Dendritic cell treated with granulocyte-macrophage colony-stimulating factor and Interleukin-4, amounts not matched to agents 40 ng/mL and 50 ng/mL, for 4 days (primary cell): ENCODE data around the gene TIMM10B.
"Not testable (repeated sequence)": the region's sequence is repeated elsewhere in the genome, so short reads cannot be mapped to it uniquely, and the experiment has no call there.

ENCODE experiments used
- H3K27ac Mint-ChIP-seq: one replicate; pipeline ENCODE4 v1.8.0; 2022; ENCODE audit warnings: mild to moderate bottlenecking, mixed read lengths
- H3K27me3 Mint-ChIP-seq: one replicate; pipeline ENCODE4 v1.8.0; 2022; ENCODE audit warnings: mild to moderate bottlenecking, mixed read lengths
- H3K36me3 Mint-ChIP-seq: one replicate; pipeline ENCODE4 v1.8.0; 2022; ENCODE audit warnings: low read depth, mixed read lengths
- H3K4me1 Mint-ChIP-seq: one replicate; pipeline ENCODE4 v1.8.0; 2022; ENCODE audit warnings: low read depth, mixed read lengths
- H3K4me3 Mint-ChIP-seq: one replicate; pipeline ENCODE4 v1.8.0; 2022; ENCODE audit warnings: mild to moderate bottlenecking, moderate library complexity, mixed read lengths
- H3K9me3 Mint-ChIP-seq: one replicate; pipeline ENCODE4 v1.8.0; 2022; ENCODE audit warnings: mixed read lengths
- intact Hi-C: fragments of 100-400 bp; cut with micrococcal nuclease; formaldehyde crosslinking; loops from one replicate; pipeline ENCODE4 v1.15.0; 2022

TIMM10B gene

DNA sequence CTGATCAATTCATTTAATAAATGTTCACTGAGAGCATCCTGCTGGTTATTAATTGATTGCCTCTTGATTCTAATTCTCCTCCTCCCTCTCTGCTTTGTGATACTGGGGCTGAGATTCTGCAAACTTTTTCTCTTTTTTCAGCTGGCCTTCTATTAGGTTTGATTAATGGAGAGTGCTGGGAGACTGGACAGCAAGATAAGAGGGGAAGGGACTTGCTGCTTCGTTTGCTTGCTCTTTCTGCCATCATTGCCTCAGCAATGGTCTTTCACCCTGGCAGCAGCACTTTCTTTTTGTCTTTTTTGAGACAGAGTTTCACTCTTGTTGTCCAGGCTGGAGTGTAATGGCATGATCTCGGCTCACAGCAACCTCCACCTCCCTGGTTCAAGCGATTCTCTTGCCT is 22.9 kb downstream of the TIMM10B start:
- intact Hi-C loops, result loop anchor here (2.0 kb wide), 1 partner anchor 61 kb away; no protein-coding TSS in a partner anchor
- H3K36me3 Mint-ChIP-seq, result peaks cover 66% of the 10 kb centered on the region
- no peaks in the 10 kb centered on the region for H3K27me3 Mint-ChIP-seq
- H3K9me3 Mint-ChIP-seq, result no peaks in the 10 kb centered on the region
- no peaks in the 10 kb centered on the region for H3K4me1 Mint-ChIP-seq
- no peak overlapping the region for H3K27ac Mint-ChIP-seq
- H3K4me3 Mint-ChIP-seq, result no peak overlapping the region

DNA sequence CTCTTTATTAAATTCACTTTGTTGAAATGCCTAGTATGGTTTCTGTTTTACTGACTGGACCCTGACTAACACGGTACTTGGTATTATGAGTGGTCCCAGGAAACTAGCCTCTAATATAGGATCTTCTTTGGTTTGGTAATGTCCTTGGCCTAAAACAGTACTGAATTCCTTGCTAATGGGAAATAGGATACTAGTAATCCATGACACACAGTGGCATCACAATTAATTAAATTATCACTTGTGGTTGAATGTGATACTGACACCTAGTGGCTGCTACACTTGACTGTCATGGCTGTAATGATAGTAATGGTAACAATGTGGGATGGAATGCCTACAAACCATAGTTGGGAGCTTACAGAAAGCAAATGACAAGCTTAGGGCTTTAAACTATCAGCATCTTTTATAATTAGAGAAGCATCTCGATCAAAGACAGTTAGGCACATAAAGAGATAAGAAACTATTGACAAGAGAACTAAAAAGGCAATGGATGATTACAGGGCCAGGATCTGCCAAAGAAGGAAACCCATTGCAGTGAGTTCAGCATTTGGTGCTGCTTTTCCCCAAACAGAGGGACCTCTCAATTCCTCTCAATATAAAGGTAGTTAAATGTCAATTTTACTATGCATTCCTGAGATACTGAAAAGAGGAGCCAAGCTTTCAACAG is 24.4 kb downstream of the TIMM10B start:
- Mint-ChIP-seq H3K9me3 (no peaks in the 10 kb centered on the region), H3K27ac (no peak overlapping the region), H3K4me3 (no peak overlapping the region), H3K36me3 (peaks cover 61% of the 10 kb centered on the region), H3K27me3 (no peaks in the 10 kb centered on the region), H3K4me1 (no peaks in the 10 kb centered on the region)
- intact Hi-C loops, result loop anchor here (1.0 to 2.0 kb wide), 2 partner anchors 63 to 126 kb away; no protein-coding TSS in a partner anchor

DNA sequence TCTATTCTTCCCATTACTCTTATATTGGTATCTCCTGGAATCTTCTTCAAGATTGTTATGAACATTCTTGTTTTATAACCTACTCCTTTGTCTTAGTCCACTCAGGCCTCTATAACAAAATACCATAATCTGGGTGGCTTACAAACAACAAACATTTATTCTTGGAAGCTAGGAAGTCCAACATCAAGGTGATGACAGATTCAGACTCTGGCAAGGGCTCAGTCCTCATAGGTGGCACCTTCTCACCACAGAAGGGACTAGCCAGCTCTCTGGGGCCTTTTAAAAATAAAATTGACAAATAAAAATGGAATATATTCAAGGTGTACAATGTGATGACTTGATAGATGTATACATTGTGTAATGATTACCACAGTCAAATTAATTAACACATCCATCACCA is 35.6 kb downstream of the TIMM10B start:
- H3K4me1 Mint-ChIP-seq, result no peaks in the 10 kb centered on the region
- intact Hi-C loops, result no loop called here
- no peaks in the 10 kb centered on the region for H3K9me3 Mint-ChIP-seq
- H3K27me3 Mint-ChIP-seq, result no peaks in the 10 kb centered on the region
- H3K36me3 Mint-ChIP-seq, result peaks cover 91% of the 10 kb centered on the region
- H3K4me3 Mint-ChIP-seq, result no peak overlapping the region
- H3K27ac Mint-ChIP-seq, result no peak overlapping the region

DNA sequence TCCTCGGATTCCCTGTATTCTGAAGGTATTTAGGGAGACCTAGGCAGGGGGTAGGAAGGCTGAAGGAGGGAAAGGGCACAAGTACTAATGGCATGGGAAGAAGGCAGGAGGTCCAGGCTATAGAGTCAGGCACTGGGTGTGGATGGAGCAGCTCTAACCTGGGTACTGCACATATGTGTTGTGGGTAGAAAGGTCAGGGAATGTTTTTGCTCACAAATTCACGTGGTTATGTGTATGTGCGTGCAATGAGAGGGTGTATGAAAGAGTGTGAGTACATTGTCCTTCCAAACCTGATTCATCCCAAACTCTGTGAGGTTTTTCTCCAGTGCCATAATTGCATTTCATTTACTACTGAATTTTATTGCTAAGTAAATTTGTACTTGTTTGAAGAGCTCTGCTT is 39.0 kb downstream of the TIMM10B start:
- intact Hi-C loops, result no loop called here
- Mint-ChIP-seq H3K4me3 (no peak overlapping the region), H3K36me3 (peaks cover 72% of the 10 kb centered on the region)

DNA sequence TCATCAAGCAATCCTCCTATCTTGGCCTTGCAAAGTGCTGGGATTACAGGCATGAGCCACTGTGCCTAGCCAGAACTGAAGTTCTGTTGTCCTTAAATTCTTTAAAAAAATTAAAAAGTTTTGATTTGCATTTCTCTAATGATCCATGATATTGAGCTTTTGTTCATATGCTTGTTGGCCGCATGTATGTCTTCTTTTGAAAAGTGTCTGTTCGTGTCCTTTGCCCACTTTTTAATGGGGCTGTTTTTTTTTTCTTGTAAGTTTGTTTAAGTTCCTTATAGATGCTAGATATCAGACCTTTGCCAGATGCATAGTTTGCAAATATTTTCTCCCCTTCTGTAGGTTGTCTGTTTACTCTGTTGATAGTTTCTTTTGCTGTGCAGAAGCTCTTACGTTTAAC is 40.6 kb downstream of the TIMM10B start:
- H3K36me3 Mint-ChIP-seq, result peaks cover 60% of the 10 kb centered on the region
- intact Hi-C loops, H3K27ac Mint-ChIP-seq, H3K4me3 Mint-ChIP-seq, H3K9me3 Mint-ChIP-seq, H3K4me1 Mint-ChIP-seq, H3K27me3 Mint-ChIP-seq: not testable (repeated sequence)

More for the DNA sequence above, 39.0 kb downstream of the TIMM10B start:
- H3K27me3 Mint-ChIP-seq, result no peaks in the 10 kb centered on the region
- H3K27ac Mint-ChIP-seq, result no peak overlapping the region
- H3K4me1 Mint-ChIP-seq, result no peaks in the 10 kb centered on the region
- no peaks in the 10 kb centered on the region for H3K9me3 Mint-ChIP-seq

DNA sequence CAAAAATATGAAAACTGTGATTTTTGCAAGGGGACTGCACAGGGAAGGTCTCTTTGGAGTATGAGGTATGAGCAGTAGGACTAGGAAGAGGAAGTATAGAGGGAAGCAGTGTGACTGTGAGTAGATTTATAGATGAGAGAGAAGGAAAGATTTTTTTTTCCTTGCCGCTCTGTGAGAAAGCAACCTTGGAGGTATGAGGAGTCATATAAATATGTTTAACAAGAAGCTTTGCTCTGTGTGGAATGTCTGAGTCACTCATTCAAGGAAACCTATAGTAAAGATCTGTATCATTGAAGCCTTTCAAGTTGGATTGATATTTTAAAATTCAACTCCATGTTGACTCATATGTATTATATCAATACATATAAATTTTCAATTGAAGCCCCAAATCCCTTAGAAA is 42.0 kb downstream of the TIMM10B start:
- H3K4me3 Mint-ChIP-seq, result no peak overlapping the region
- H3K27me3 Mint-ChIP-seq, result no peaks in the 10 kb centered on the region
- no peak overlapping the region for H3K27ac Mint-ChIP-seq
- H3K9me3 Mint-ChIP-seq, result no peaks in the 10 kb centered on the region
- no peaks in the 10 kb centered on the region for H3K4me1 Mint-ChIP-seq
- H3K36me3 Mint-ChIP-seq, result peaks cover 63% of the 10 kb centered on the region
- intact Hi-C loops, result no loop called here

DNA sequence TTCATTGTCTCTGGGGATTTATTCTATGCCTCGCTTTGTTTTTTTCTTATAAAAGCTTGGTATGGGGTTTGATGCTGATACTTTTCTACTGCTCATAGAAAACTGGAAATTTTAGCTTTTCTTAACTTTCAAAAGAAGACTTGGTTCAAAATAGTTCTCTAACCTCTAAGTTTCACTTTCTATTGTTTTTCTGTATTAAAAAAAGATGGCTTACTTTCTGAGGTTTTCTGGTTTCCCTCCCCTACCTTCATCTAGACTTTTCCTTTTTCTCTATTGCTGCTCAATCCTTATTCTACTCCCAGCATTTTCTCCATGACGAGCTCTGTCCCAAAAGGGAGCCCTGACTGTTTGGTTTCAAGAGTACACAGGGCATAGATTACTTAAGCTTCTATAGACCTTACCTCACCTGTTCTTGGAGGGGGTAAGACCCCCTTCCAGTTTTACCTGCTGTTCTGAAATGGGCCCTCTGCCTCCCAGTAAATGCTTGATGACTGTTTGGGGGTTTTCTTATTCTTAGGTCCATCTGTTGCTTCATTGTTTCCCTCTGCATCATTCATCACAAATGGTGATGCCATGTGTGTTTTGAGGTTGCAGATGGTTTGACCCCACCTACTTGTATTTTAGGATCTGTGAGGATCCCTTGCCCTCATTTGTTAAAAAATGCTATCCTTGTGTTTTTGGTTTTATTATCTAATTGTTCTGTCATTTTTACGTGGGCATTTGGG is 45.3 kb downstream of the TIMM10B start:
- Mint-ChIP-seq H3K27ac (no peak overlapping the region), H3K4me1 (no peaks in the 10 kb centered on the region), H3K27me3 (no peaks in the 10 kb centered on the region), H3K9me3 (no peaks in the 10 kb centered on the region), H3K36me3 (peaks cover 47% of the 10 kb centered on the region), H3K4me3 (no peak overlapping the region)
- intact Hi-C loops, result no loop called here

DNA sequence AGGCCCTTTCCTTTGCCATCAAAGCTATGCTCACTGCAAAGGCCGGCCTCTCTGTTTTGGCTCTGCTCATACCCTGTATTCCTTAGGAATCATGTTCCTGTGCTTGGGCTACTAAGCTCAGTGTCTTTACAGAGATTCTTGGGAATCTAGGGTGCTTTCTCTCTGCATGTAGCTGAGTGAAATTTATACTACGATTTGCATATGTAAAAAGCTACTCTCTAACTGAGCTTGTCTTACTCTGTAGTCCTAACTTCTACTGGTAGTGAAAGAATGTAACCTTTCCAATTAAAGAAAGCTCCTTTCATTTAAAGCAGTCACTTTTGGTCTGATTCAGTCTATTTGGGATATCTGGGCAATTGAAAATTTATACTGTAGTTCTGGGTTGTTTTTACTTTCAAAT is 48.0 kb downstream of the TIMM10B start:
- Mint-ChIP-seq H3K4me1 (no peaks in the 10 kb centered on the region), H3K27me3 (no peaks in the 10 kb centered on the region), H3K27ac (no peak overlapping the region), H3K9me3 (no peaks in the 10 kb centered on the region), H3K4me3 (no peak overlapping the region), H3K36me3 (peaks cover 57% of the 10 kb centered on the region)
- intact Hi-C loops, result no loop called here

DNA sequence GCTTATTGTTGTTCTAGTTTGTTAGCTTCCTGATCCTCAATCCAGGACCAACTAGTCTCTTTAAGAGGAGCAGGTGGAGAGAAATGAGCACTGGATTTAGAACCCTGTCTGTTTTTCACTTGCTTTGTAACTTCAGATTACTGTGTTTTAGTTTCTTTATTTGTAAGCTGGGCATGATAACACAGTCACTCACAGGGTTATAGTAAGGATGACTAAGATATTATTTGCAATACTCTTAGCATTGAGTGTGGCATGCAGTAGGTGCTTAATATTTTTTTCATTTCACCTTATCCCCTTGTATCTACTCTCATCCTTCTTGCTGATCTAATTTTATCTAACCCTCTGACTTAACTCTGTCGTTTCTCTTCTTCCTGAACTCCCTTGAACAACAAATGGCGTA is 49.5 kb downstream of the TIMM10B start:
- Mint-ChIP-seq H3K27ac (no peak overlapping the region), H3K36me3 (peaks cover 66% of the 10 kb centered on the region), H3K4me1 (no peaks in the 10 kb centered on the region), H3K4me3 (no peak overlapping the region), H3K9me3 (no peaks in the 10 kb centered on the region), H3K27me3 (no peaks in the 10 kb centered on the region)
- intact Hi-C loops, result loop anchor here (1.0 to 10.0 kb wide), 4 partner anchors 74 to 226 kb away; partner anchors contain the start of genes ILK, MRPL17 and RRP8

DNA sequence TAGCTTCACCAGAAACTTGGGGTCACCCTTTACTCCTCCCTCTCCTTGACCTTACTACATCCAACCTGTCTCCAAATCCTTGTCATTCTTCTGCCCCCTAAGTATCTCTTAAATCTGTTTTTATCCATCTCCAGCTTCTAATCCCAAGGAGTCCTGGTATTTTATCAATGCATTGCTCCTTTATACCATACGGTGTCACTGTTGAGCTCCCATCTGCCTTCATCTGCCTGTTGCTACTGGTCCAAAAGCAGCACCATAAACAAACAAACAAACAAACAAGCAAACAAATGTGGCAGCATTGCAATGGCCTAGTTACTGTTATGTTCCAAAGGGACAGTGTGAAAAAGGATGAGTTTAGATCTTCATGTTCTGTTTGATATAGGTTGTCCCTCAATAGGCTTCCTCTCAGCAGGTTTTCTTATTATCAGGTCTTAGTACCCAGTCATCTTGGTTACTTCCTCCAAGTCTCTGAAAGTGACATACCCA is 50.0 kb downstream of the TIMM10B start:
- intact Hi-C loops, result loop anchor here (1.0 to 10.0 kb wide), 4 partner anchors 73 to 226 kb away; partner anchors contain the start of genes ILK, MRPL17 and RRP8
- Mint-ChIP-seq H3K4me3 (no peak overlapping the region), H3K4me1 (no peaks in the 10 kb centered on the region), H3K9me3 (no peaks in the 10 kb centered on the region), H3K36me3 (peaks cover 67% of the 10 kb centered on the region), H3K27me3 (no peaks in the 10 kb centered on the region), H3K27ac (no peak overlapping the region)
